ENCODE results near the gene XYLT1. TPM values are rescaled to one million over a fixed set of nuclear protein-coding genes. Genes with fewer than 3 reads are reported as not detected.

XYLT1 gene
- polyA plus RNA-seq, 1 donor: 9.9 TPM

DNA sequence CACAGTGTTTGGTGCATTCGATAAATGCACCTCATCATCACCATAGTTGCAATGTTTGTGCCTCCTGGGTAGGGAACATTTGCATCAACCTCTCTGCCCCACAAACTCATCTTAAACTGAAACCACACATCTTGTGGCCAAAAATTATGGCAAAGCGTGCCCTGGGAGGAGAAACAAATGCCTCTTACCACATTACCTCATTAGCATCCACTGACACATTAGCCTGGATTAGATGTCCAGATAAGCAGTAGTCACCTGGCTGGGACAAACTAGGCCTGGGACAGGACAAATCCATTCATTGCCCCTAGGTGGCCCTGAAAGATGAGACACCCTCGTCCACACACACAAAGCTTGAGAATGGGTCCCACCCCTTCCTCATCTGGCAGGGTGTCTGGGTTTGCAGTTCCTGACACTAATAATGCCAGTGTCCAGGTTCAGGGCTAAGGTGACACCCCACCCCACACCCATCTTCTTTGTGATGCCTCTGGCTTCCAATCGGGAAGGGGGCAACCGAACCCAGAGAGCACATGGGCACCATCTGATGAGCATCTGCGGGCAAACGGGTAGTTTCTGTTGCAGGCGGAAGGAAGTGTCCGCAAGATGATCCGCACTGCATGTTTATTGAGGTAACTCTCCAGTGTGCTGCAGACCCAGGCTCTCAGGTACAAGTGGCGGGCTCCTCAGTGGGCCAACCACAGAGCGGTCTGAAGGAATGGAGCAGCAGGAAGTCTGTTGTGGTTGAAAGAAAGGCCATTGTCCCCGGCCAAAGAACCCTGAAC, 8.6 kb downstream of the XYLT1 start:
- 100% methylated on average over 1 of the region's 13 CpGs for WGBS (ENCODE audit: insufficient coverage, low lambda C conversion rate)
- Histone ChIP-seq H3K9me3 (ENCODE audit: control insufficient read depth, low read depth, low read length) (no peaks in the 10 kb centered on the region), H3K4me1 (ENCODE audit: control insufficient read depth, insufficient read depth, low read length) (peaks cover 5% of the 10 kb centered on the region), H3K36me3 (ENCODE audit: control insufficient read depth, insufficient read depth, low read length) (peaks cover 7% of the 10 kb centered on the region), H3K4me3 (ENCODE audit: low read length) (no peak overlapping the region), H3K27ac (ENCODE audit: low read length) (no peak overlapping the region), H3K27me3 (ENCODE audit: control insufficient read depth, insufficient read depth, low read length) (no peaks in the 10 kb centered on the region)
- no peak for DNase-seq

DNA sequence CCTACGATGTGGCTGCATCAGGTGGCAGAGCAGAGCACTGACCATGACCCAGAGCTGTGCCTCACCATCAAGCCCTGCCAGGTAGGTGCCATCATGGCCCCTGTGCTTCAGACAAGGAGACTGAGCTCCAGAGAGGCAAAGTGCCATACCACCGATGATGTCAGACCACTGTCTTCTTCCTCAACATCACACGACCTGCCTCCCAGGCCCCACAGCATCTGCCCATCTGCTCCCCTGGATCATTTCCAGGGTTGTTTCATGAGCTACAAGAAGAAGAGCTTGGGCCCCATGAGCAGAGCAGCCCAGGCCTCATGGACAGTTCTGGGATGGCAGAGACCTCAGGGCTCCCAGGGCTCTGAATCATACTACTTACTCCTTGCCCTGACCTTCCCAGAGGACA, 9.9 kb downstream of the XYLT1 start:
- Histone ChIP-seq H3K4me3 (ENCODE audit: low read length) (no peak overlapping the region), H3K9me3 (ENCODE audit: control insufficient read depth, low read depth, low read length) (no peaks in the 10 kb centered on the region), H3K4me1 (ENCODE audit: control insufficient read depth, insufficient read depth, low read length) (peaks cover 3% of the 10 kb centered on the region), H3K36me3 (ENCODE audit: control insufficient read depth, insufficient read depth, low read length) (peaks cover 7% of the 10 kb centered on the region), H3K27ac (ENCODE audit: low read length) (no peak overlapping the region), H3K27me3 (ENCODE audit: control insufficient read depth, insufficient read depth, low read length) (no peaks in the 10 kb centered on the region)
- no CpG with 5 or more reads among the region's 3 CpGs for WGBS (ENCODE audit: insufficient coverage, low lambda C conversion rate)
- no peak for DNase-seq

DNA sequence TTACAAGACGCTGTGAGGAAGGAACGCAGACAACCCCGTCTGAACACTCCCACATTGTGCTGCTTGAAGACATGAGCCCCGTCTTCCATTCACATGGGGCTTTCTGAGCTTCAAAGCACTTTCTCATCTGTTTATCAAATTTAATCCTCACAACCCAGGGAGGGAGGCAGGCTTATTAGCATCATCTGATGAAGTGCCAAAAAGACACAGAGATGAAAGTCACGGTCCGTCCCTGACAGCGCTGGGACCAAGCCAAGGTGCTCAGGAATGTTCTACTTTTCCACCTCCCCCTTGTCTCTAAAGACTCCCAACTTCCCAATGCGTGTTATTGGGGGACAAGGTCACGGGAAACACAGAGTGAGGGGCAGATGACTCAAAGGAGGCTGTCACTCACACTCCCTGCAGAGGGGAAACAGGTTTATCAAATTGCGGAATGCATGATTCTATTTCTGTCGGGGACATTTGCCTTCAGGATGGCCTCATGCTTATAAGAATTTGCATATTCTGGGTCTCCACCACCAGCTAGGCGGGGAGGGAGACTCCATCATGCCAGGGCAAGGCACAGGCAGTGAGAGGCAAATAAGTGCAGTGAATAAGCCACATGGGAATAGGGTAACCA, 10.7 kb downstream of the XYLT1 start:
- DNase-seq: no peak
- WGBS (ENCODE audit: insufficient coverage, low lambda C conversion rate): 90% methylated on average over 2 of the region's 12 CpGs
- H3K27ac ChIP-seq (ENCODE audit: low read length): no peak overlapping the region
- H3K4me3 ChIP-seq (ENCODE audit: low read length): no peak overlapping the region
- no peaks in the 10 kb centered on the region for H3K9me3 ChIP-seq (ENCODE audit: control insufficient read depth, low read depth, low read length)
- H3K36me3 ChIP-seq (ENCODE audit: control insufficient read depth, insufficient read depth, low read length): peaks cover 7% of the 10 kb centered on the region
- no peaks in the 10 kb centered on the region for H3K27me3 ChIP-seq (ENCODE audit: control insufficient read depth, insufficient read depth, low read length)
- H3K4me1 ChIP-seq (ENCODE audit: control insufficient read depth, insufficient read depth, low read length): no peaks in the 10 kb centered on the region

DNA sequence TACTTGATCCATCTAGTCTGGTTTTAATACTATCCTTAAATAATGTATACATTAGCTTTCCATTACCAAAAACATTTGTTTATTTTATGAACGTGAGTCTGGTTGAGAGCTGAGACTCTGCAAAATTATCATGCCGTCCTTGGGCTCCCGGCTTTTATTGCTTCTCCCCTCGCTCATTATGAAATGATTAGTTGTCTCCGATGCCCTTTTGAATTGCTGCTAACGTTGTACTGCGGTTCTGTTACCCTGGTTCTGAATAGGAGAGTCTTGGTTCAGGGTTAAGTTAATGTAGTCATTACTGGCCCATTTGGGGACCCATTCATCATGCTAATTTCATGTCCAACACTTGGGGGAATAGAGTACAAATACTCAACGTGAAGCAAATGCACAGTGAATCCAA, 12.8 kb downstream of the XYLT1 start:
- H3K9me3 ChIP-seq (ENCODE audit: control insufficient read depth, low read depth, low read length): no peaks in the 10 kb centered on the region
- WGBS (ENCODE audit: insufficient coverage, low lambda C conversion rate): 0% methylated on average over 1 of the region's 8 CpGs
- peaks cover 10% of the 10 kb centered on the region for H3K36me3 ChIP-seq (ENCODE audit: control insufficient read depth, insufficient read depth, low read length)
- H3K27ac ChIP-seq (ENCODE audit: low read length): no peak overlapping the region
- no peak for DNase-seq
- H3K27me3 ChIP-seq (ENCODE audit: control insufficient read depth, insufficient read depth, low read length): no peaks in the 10 kb centered on the region
- H3K4me1 ChIP-seq (ENCODE audit: control insufficient read depth, insufficient read depth, low read length): no peaks in the 10 kb centered on the region
- H3K4me3 ChIP-seq (ENCODE audit: low read length): no peak overlapping the region

DNA sequence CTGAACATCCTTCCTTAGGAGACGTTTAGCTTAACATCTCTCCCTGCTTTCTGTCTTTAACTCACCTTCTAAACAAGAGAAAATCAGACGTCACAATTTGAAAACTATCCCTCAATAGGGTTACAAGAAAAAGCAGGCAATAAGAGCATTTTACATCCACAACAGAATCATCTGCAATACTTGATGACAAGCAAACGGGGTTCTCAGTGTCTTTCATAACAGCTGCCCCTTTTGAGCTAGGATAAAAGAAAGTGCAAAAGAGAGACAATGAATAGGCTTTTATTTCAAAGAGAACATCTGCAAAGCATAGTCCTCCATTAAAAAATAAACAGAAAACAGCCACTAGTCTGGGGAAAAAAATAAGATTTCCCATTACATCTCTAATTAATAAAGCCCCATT, 13.2 kb downstream of the XYLT1 start:
- Histone ChIP-seq H3K9me3 (ENCODE audit: control insufficient read depth, low read depth, low read length) (no peaks in the 10 kb centered on the region), H3K4me3 (ENCODE audit: low read length) (no peak overlapping the region), H3K36me3 (ENCODE audit: control insufficient read depth, insufficient read depth, low read length) (peaks cover 9% of the 10 kb centered on the region), H3K4me1 (ENCODE audit: control insufficient read depth, insufficient read depth, low read length) (no peaks in the 10 kb centered on the region), H3K27ac (ENCODE audit: low read length) (no peak overlapping the region), H3K27me3 (ENCODE audit: control insufficient read depth, insufficient read depth, low read length) (no peaks in the 10 kb centered on the region)
- no peak for DNase-seq
- 60% methylated on average over 1 of the region's 3 CpGs for WGBS (ENCODE audit: insufficient coverage, low lambda C conversion rate)

DNA sequence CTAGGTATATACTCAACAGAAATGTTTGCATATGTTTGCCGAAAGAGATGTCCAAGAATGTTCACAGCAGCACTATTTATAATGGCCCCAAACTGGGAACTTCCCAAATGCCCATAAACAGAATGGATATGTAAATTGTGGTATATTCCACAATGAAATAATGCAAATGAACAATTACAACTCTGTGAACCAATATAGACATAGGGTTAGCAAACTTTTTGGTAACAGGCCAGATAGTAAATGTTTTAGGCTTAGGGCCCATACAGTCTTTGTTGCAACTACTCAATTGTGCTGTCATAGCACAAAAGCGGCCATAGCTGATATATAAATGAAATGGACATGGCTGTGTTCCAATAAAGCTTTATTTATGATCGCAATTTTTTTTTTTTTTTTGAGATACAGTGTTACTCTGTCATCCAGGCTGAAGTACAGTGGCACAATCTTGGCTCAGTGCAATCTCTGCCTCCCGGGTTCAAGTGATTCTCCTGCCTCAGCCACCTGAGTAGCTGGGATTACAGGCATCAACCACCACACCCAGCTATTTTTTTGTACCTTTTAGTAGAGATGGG, 16.5 kb downstream of the XYLT1 start:
- 50% methylated on average over 1 of the region's 4 CpGs for WGBS (ENCODE audit: insufficient coverage, low lambda C conversion rate)
- no peaks in the 10 kb centered on the region for H3K27me3 ChIP-seq (ENCODE audit: control insufficient read depth, insufficient read depth, low read length)
- no peak overlapping the region for H3K4me3 ChIP-seq (ENCODE audit: low read length)
- H3K27ac ChIP-seq (ENCODE audit: low read length): no peak overlapping the region
- H3K4me1 ChIP-seq (ENCODE audit: control insufficient read depth, insufficient read depth, low read length): no peaks in the 10 kb centered on the region
- peaks cover 2% of the 10 kb centered on the region for H3K36me3 ChIP-seq (ENCODE audit: control insufficient read depth, insufficient read depth, low read length)
- DNase-seq: no peak
- no peaks in the 10 kb centered on the region for H3K9me3 ChIP-seq (ENCODE audit: control insufficient read depth, low read depth, low read length)

DNA sequence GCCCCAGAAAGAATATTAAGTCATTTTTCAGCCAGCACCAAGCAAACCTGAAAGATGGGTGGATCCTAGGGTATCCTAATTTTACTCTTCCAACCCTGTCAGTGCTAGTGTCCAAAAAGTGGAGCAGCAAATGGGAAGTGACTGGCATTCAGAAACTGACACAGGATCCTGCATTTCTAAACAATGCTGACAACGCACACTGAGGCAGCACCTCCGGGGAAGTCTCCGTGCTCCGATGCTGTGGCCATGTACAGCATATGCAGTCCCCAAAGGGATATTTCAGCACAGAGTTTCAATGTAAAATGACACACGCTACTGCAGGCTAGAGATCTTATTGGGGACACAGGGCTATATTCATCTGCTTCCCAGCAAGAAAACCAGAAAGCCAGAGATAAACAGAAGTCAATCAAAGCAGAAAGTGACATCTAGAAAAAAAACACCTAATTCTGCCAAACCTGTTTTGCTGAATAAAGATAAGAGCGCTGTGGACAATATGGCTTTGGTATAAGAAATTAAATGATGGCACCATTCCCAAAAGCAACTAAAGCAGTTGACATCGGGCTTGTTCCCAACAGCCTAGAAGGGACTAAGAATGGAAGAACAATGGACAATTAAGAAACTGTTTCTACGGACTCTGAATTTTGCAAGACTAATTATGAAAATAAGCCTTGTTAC, 17.3 kb downstream of the XYLT1 start:
- Histone ChIP-seq H3K27me3 (ENCODE audit: control insufficient read depth, insufficient read depth, low read length) (no peaks in the 10 kb centered on the region), H3K9me3 (ENCODE audit: control insufficient read depth, low read depth, low read length) (no peaks in the 10 kb centered on the region), H3K4me1 (ENCODE audit: control insufficient read depth, insufficient read depth, low read length) (no peaks in the 10 kb centered on the region), H3K4me3 (ENCODE audit: low read length) (no peak overlapping the region), H3K36me3 (ENCODE audit: control insufficient read depth, insufficient read depth, low read length) (peaks cover 4% of the 10 kb centered on the region), H3K27ac (ENCODE audit: low read length) (no peak overlapping the region)
- 84% methylated on average over 3 of the region's 8 CpGs for WGBS (ENCODE audit: insufficient coverage, low lambda C conversion rate)
- DNase-seq: no peak

DNA sequence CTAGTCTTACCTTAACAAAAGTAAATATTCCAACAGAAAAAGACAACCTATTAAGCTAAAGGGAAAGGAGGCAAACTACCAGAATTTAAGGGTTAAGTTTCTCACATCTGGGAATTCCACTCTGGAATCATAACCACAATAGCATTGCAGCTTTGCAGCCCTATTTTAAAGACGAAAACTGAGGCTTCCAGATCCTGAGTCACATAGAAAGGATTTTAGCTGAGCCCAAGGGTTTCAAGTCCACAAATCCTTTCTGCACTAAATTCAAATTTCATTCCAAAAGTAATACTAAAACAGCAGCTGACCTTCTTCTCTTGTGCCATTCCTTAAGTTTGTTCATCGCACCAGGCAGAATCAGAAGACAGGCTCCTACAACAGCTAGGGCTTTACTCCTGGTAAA, 17.8 kb downstream of the XYLT1 start:
- Histone ChIP-seq H3K9me3 (ENCODE audit: control insufficient read depth, low read depth, low read length) (no peaks in the 10 kb centered on the region), H3K4me3 (ENCODE audit: low read length) (no peak overlapping the region), H3K4me1 (ENCODE audit: control insufficient read depth, insufficient read depth, low read length) (no peaks in the 10 kb centered on the region), H3K36me3 (ENCODE audit: control insufficient read depth, insufficient read depth, low read length) (peaks cover 4% of the 10 kb centered on the region), H3K27me3 (ENCODE audit: control insufficient read depth, insufficient read depth, low read length) (no peaks in the 10 kb centered on the region), H3K27ac (ENCODE audit: low read length) (no peak overlapping the region)
- WGBS (ENCODE audit: insufficient coverage, low lambda C conversion rate): no CpG with 5 or more reads among the region's 2 CpGs
- DNase-seq: no peak

DNA sequence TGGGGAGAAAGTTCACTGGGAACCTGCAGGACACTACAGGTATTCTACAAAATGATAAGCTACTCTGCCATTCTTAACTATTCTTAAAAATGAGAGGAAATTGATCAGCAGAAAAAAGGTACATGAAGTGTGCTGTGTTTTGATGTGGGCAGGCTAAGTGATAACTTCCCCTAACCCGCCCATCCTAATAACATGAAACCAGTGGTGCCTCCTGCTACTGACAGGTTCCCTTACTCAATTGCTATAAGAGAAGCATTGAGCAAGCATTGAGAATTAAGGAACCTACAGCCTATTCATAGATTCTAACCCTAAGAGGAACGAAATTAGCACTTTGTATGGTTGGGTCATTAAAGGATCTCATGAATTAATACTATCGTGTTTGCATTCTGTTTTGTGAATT, 18.9 kb downstream of the XYLT1 start:
- Histone ChIP-seq H3K9me3 (ENCODE audit: control insufficient read depth, low read depth, low read length) (no peaks in the 10 kb centered on the region), H3K4me3 (ENCODE audit: low read length) (no peak overlapping the region), H3K36me3 (ENCODE audit: control insufficient read depth, insufficient read depth, low read length) (peaks cover 4% of the 10 kb centered on the region), H3K27ac (ENCODE audit: low read length) (no peak overlapping the region), H3K27me3 (ENCODE audit: control insufficient read depth, insufficient read depth, low read length) (no peaks in the 10 kb centered on the region), H3K4me1 (ENCODE audit: control insufficient read depth, insufficient read depth, low read length) (no peaks in the 10 kb centered on the region)
- WGBS (ENCODE audit: insufficient coverage, low lambda C conversion rate): 80% methylated on average over 1 of the region's 3 CpGs
- no peak for DNase-seq

DNA sequence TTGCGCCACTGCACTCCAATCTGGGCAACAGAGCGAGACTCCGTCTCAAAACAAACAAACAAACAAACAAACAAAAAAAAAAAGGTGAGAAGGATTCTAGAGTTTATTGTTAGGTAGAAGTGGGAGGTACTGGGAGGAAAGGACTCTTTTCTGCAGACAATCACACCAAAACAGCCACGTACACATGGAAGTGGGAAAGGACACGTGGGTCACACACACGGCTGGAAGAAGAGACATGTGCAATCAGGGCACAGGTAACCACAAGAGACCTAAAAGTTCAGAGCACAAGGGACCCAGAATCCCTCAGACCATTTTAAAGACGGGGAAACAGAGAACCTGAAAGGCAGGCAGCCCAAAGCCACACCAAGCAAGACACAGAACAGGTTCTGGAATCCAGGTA, 20.5 kb downstream of the XYLT1 start:
- no peaks in the 10 kb centered on the region for H3K27me3 ChIP-seq (ENCODE audit: control insufficient read depth, insufficient read depth, low read length)
- H3K36me3 ChIP-seq (ENCODE audit: control insufficient read depth, insufficient read depth, low read length): peaks cover 4% of the 10 kb centered on the region
- 90% methylated on average over 2 of the region's 7 CpGs for WGBS (ENCODE audit: insufficient coverage, low lambda C conversion rate)
- no peak overlapping the region for H3K27ac ChIP-seq (ENCODE audit: low read length)
- DNase-seq: no peak
- H3K4me3 ChIP-seq (ENCODE audit: low read length): no peak overlapping the region
- H3K9me3 ChIP-seq (ENCODE audit: control insufficient read depth, low read depth, low read length): no peaks in the 10 kb centered on the region
- H3K4me1 ChIP-seq (ENCODE audit: control insufficient read depth, insufficient read depth, low read length): no peaks in the 10 kb centered on the region
